WTC11 (cell line): ENCODE results near the gene CASP4. TPM values are rescaled to one million over a fixed set of nuclear protein-coding genes. Genes with fewer than 3 reads are reported as not detected.

ENCODE experiments used
- ATAC-seq: fragments of 200-7000 bp; cut with Tn5 transposase; 2 replicates; pipeline ENCODE4 v1.10.0; 2021; ENCODE audit warnings: mild to moderate bottlenecking, moderate library complexity
- CTCF ChIA-PET: fragments of 300-600 bp; sonication (Branson Sonifier 250); formaldehyde crosslinking; loops from one replicate; lab custom pipeline; 2021; ENCODE audit warnings: antibody characterized with exemption; lab: Charles Lee
- POLR2A ChIA-PET: fragments of 350-600 bp; sonication (Branson Sonifier 250); formaldehyde crosslinking; loops from one replicate; lab custom pipeline; 2021; ENCODE audit warnings: antibody characterized with exemption; lab: Charles Lee
- DNase-seq: peaks from one replicate; pipeline ENCODE4 v3.0.0; 2021; ENCODE audit warnings: low spot score
- H3K27ac Mint-ChIP-seq: 2 replicates; pipeline ENCODE4 v1.8.0; 2021; ENCODE audit warnings: mixed read lengths
- H3K27me3 Mint-ChIP-seq: 2 replicates; pipeline ENCODE4 v1.8.0; 2021; ENCODE audit warnings: low read depth, mild to moderate bottlenecking, moderate library complexity, mixed read lengths
- H3K36me3 Mint-ChIP-seq: 2 replicates; pipeline ENCODE4 v1.8.0; 2021; ENCODE audit warnings: mixed read lengths
- H3K4me1 Mint-ChIP-seq: 2 replicates; pipeline ENCODE4 v1.8.0; 2022; ENCODE audit warnings: mixed read lengths
- H3K4me3 Mint-ChIP-seq: 2 replicates; pipeline ENCODE4 v1.8.0; 2021; ENCODE audit warnings: mild to moderate bottlenecking, moderate library complexity, mixed read lengths
- H3K9me3 Mint-ChIP-seq: 2 replicates; pipeline ENCODE4 v1.8.0; 2021; ENCODE audit warnings: mixed read lengths
- AFF4 ChIP-seq: sonication (generic); formaldehyde crosslinking; IDR thresholded peaks from 2 replicates; pipeline ENCODE4 v1.8.1; 2023; ENCODE audit warnings: mild to moderate bottlenecking, missing genetic modification reagents, borderline replicate concordance
- ARID4B ChIP-seq: sonication (generic); formaldehyde crosslinking; IDR thresholded peaks from 2 replicates; pipeline ENCODE4 v1.8.0; 2023; ENCODE audit warnings: missing genetic modification reagents, mild to moderate bottlenecking, borderline replicate concordance
- CBFB ChIP-seq: sonication (generic); formaldehyde crosslinking; IDR thresholded peaks from 2 replicates; pipeline ENCODE4 v1.8.1; 2022; ENCODE audit warnings: mild to moderate bottlenecking, low read depth, missing genetic modification reagents
- CTCF ChIP-seq: fragments of 200-600 bp; IDR thresholded peaks from 2 replicates; pipeline ENCODE4 v1.8.0; 2022; ENCODE audit warnings: antibody characterized with exemption
- EMX1 ChIP-seq: fragments of 250-450 bp; sonication (Bioruptor Pico); IDR thresholded peaks from 2 replicates; pipeline ENCODE4 v1.8.0; 2021; ENCODE audit warnings: mild to moderate bottlenecking
- FOXJ3 ChIP-seq: sonication (generic); formaldehyde crosslinking; IDR thresholded peaks from 2 replicates; pipeline ENCODE4 v1.9.0; 2021; ENCODE audit warnings: missing genetic modification reagents, mild to moderate bottlenecking, borderline replicate concordance
- GTF2I ChIP-seq: fragments of 250-450 bp; sonication (Bioruptor Pico); conservative IDR thresholded peaks from 2 replicates; pipeline ENCODE4 v1.4.0; 2021; ENCODE audit warnings: mild to moderate bottlenecking
- MAX ChIP-seq: sonication (generic); formaldehyde crosslinking; IDR thresholded peaks from 2 replicates; pipeline ENCODE4 v1.8.0; 2022; ENCODE audit warnings: mild to moderate bottlenecking, missing genetic modification reagents
- MYBL2 ChIP-seq: sonication (generic); formaldehyde crosslinking; IDR thresholded peaks from 2 replicates; pipeline ENCODE4 v1.8.1; 2023; ENCODE audit warnings: mild to moderate bottlenecking, moderate library complexity, missing genetic modification reagents
- NFYB ChIP-seq: sonication (generic); formaldehyde crosslinking; conservative IDR thresholded peaks from 2 replicates; pipeline ENCODE4 v1.8.0; 2022; ENCODE audit warnings: low read depth, missing genetic modification reagents
- PRDM15 ChIP-seq: sonication (generic); formaldehyde crosslinking; IDR thresholded peaks from 2 replicates; pipeline ENCODE4 v1.8.0; 2022; ENCODE audit warnings: missing genetic modification reagents
- PREB ChIP-seq: sonication (generic); formaldehyde crosslinking; IDR thresholded peaks from 2 replicates; pipeline ENCODE4 v1.8.1; 2022; ENCODE audit warnings: mild to moderate bottlenecking, missing genetic modification reagents, moderate library complexity, borderline replicate concordance
- RORB ChIP-seq: fragments of 250-450 bp; sonication (Bioruptor Pico); IDR thresholded peaks from 2 replicates; pipeline ENCODE4 v1.9.0; 2021; ENCODE audit warnings: mild to moderate bottlenecking
- SOX15 ChIP-seq: fragments of 250-450 bp; sonication (Bioruptor Pico); IDR thresholded peaks from 2 replicates; pipeline ENCODE4 v1.9.0; 2021; ENCODE audit warnings: mild to moderate bottlenecking
- TCF7 ChIP-seq: sonication (generic); formaldehyde crosslinking; IDR thresholded peaks from 2 replicates; pipeline ENCODE4 v1.8.0; 2022; ENCODE audit warnings: mild to moderate bottlenecking, low read depth, missing genetic modification reagents, moderate library complexity
- TEAD1 ChIP-seq: sonication (generic); formaldehyde crosslinking; IDR thresholded peaks from 2 replicates; pipeline ENCODE4 v1.8.0; 2022; ENCODE audit warnings: mild to moderate bottlenecking, missing genetic modification reagents
- ZNF219 ChIP-seq: sonication (generic); formaldehyde crosslinking; IDR thresholded peaks from 2 replicates; pipeline ENCODE4 v1.8.0; 2023; ENCODE audit warnings: missing genetic modification reagents, mild to moderate bottlenecking, borderline replicate concordance
- ZNF423 ChIP-seq: fragments of 250-450 bp; sonication (Bioruptor Pico); IDR thresholded peaks from 2 replicates; pipeline ENCODE4 v2.1.2; 2022; ENCODE audit warnings: mild to moderate bottlenecking, moderate library complexity
- total RNA-seq: library from RNA; stranded (reverse); gene quantifications from 3 replicates; pipeline ENCODE4 v1.2.3, GENCODE V29; 2021

Gene CASP4
- total RNA-seq, 1 experiment from 2014 or later = 0.44 TPM

- Mint-ChIP-seq H3K4me1 (peaks cover 5% of the 10 kb centered on the region), H3K9me3 (peaks cover 24% of the 10 kb centered on the region), H3K27me3 (no peaks in the 10 kb centered on the region), H3K4me3 (no peak overlapping the region), H3K36me3 (no peaks in the 10 kb centered on the region), H3K27ac (no peak overlapping the region)
- TF ChIP-seq MAX = 0 out of 2 replicates have a peak, but pooled peaks have one; percentile 3
- TF ChIP-seq RORB (CRISPR knock-in tag) = no peak
- TF ChIP-seq CTCF = peak; percentile 33
- ChIA-PET CTCF (interaction anchor here (0.6 to 1.1 kb wide), 8 partner anchors 8 to 391 kb away, joined by 3 to 7 read pairs (median 3); partner anchors contain the start of gene CASP4), POLR2A (no interaction called here)
- peak; percentile 60 for ATAC-seq
- peak; percentile 20 for DNase-seq
Observed at GRCh38 chr11:105000167-105000566, 31.8 kb upstream of the CASP4 start.

- ChIA-PET POLR2A (no interaction called here), CTCF (no interaction called here)
- H3K4me3 Mint-ChIP-seq = no peak overlapping the region
- peaks cover 5% of the 10 kb centered on the region for H3K4me1 Mint-ChIP-seq
- no peak for ATAC-seq
- H3K27me3 Mint-ChIP-seq = no peaks in the 10 kb centered on the region
- no peak for DNase-seq
- H3K27ac Mint-ChIP-seq = no peak overlapping the region
- H3K9me3 Mint-ChIP-seq = peaks cover 28% of the 10 kb centered on the region
- no peaks in the 10 kb centered on the region; the same call in 1 of the 2 replicates for H3K36me3 Mint-ChIP-seq
- TF ChIP-seq PREB (no peak), TEAD1 (CRISPR knock-in tag) (no peak), ARID4B (CRISPR knock-in tag) (no peak), NFYB (CRISPR knock-in tag) (no peak), AFF4 (CRISPR knock-in tag) (no peak), TCF7 (CRISPR knock-in tag) (no peak), MYBL2 (no peak), ZNF423 (CRISPR knock-in tag) (no peak), EMX1 (CRISPR knock-in tag) (no peak), SOX15 (CRISPR knock-in tag) (no peak), ZNF219 (no peak), FOXJ3 (no peak), GTF2I (CRISPR knock-in tag) (no peak), CTCF (no peak), PRDM15 (no peak), CBFB (no peak)
Observed at GRCh38 chr11:104999721-105000120, 31.3 kb upstream of the CASP4 start.
